C4-2B (cell line): ENCODE measurements around the gene LSM3.

ENCODE experiments used
- CTCF ChIP-seq: fragments of 450-650 bp; conservative IDR thresholded peaks from 2 replicates; pipeline ENCODE4 v1.5.1; 2017; ENCODE audit warnings: mild to moderate bottlenecking
- ZFX ChIP-seq: fragments of 450-650 bp; IDR thresholded peaks from 2 replicates; pipeline ENCODE4 v1.6.1; 2017

DNA sequence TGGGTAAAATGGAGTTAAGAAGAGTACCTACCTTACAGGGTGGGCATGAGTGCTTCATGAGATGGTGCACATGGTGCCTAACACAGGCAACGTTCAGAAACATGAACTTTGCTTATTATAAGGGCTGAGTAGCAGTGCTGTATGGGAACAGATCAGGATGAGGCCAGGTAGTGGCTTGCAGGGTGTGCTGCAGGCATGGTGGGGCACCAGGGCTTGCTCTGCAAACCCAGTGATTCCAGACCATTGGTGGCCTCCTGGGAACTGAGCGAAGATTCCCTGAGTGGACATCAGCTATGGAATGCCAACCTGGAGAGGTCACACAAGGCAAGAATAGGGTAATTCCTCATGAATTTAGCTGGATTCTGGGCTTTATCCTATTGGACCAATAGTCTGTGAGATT, 37.9 kb upstream of the LSM3 start:
- TF ChIP-seq CTCF (no peak), ZFX (no peak)
